Measurements from ENCODE around the gene BAG5.

DNA sequence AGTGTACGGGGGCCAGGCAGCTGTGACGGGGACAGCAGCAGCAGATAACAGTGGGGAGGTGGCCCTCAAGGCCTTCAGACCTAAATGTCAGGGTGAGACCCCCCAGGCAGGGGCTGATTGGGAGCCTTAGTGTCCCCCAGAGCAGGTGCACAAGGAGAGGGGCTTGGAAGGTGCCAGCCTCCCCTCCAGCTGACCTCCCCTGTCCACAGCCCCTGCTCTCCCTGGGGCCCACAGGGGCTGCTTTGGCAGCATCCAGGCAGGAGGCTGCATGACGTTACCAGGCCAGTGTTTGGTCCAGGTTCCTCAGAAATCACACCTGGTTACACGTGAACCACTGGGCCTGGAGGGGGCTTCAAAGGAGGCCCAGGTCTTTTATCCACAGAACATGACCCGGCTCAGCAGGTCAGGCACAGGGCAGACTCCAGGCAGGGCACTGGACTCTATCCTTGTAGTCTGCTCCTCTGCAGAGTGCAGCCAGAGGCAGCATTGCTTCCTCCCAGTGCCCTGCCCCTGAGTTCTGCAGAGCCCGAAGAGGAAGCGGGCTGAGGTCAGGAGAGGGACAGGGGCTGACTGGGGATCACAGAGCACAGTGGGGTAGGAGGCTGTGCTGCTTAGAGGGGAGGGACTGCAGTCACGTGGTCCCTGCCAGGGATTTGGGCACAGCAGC lies 36.1 kb downstream of the BAG5 start:
- TF ChIP-seq POLR2A (IDR thresholded peaks at IDR 0.05; ENCODE audit: low read length) (no peak), GATA1 (IDR thresholded peaks at IDR 0.05; ENCODE audit: low read depth, low read length) (no peak)

Measured in erythroblast (primary cell).